OCI-LY7 (cell line): Measurements from ENCODE around the gene IQGAP2.
"Not testable (repeated sequence)": the region's sequence is repeated elsewhere in the genome, so short reads cannot be mapped to it uniquely, and the experiment has no call there.

Source experiments
- EZH2phosphoT487 ChIP-seq: fragments of 200-600 bp; sonication (generic); IDR thresholded peaks from 2 replicates; pipeline ENCODE4 v1.6.1; 2018; ENCODE audit warnings: low read depth, borderline replicate concordance, mild to moderate bottlenecking, mixed run types, antibody characterized with exemption, low read length, moderate library complexity, mixed read lengths
- TF ChIP-seq, protein P1 (sequence below): fragments of 200-600 bp; sonication (generic); conservative IDR thresholded peaks from 2 replicates; pipeline ENCODE4 v1.5.1; 2014; ENCODE audit warnings: mild to moderate bottlenecking, antibody characterized with exemption, low read length, moderate library complexity, mixed read lengths

DNA sequence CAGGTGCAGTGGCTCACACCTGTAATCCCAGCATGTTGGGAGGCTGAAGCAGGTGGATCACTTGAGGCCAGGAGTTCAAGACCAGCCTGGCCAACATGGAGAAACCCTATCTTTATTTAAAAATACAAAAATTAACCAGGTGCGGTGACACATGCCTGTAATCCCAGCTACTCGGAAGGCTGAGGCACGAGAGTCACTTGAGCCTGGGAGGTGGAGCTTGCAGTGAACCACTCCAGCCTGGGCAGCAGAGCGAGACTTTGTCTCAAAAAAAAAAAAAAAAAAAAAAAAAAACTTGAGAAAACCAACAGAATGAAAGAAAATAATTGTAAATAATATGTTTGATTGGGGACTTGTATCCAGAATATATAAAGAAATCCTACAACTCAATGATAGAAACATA, 277.7 kb downstream of the IQGAP2 start:
- TF ChIP-seq, protein P1, sequence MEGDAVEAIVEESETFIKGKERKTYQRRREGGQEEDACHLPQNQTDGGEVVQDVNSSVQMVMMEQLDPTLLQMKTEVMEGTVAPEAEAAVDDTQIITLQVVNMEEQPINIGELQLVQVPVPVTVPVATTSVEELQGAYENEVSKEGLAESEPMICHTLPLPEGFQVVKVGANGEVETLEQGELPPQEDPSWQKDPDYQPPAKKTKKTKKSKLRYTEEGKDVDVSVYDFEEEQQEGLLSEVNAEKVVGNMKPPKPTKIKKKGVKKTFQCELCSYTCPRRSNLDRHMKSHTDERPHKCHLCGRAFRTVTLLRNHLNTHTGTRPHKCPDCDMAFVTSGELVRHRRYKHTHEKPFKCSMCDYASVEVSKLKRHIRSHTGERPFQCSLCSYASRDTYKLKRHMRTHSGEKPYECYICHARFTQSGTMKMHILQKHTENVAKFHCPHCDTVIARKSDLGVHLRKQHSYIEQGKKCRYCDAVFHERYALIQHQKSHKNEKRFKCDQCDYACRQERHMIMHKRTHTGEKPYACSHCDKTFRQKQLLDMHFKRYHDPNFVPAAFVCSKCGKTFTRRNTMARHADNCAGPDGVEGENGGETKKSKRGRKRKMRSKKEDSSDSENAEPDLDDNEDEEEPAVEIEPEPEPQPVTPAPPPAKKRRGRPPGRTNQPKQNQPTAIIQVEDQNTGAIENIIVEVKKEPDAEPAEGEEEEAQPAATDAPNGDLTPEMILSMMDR: not testable (repeated sequence)
- TF ChIP-seq EZH2phosphoT487: not testable (repeated sequence)
